NOMO-1 treated with DMSO at 0.1 percent for 48 hours (cell line): ENCODE results near the gene LRRC4C.
"Not testable (repeated sequence)": the region's sequence is repeated elsewhere in the genome, so short reads cannot be mapped to it uniquely, and the experiment has no call there.

Source experiments
- DNase-seq: peaks from one replicate; lab custom pipeline; 2025; ENCODE audit not compliant: unreplicated experiment; lab: John Stamatoyannopoulos, UW

LRRC4C gene

DNA sequence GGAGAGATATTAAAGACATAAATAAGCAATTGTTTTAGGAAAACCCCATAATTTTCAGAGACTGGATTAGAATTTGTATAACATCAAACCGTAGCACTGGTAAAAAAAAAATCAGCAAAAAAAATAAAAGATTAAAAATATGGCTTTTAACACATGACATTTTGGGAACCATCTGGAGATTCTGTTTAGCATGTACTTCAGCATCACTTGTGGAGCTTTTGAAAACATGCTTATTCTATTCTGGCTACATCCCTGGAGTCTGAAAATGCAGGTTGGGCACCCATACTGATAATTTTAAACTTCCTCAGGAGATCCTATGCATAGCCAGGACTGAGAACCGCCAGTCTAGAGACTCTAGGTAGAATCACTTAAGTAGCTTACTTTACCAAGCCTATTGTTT lies 1190.9 kb downstream of the LRRC4C start:
- DNase-seq = no peak

GRCh38 chr11:40255457-40255856 lies 1204.0 kb downstream of the LRRC4C start:
- no peak for DNase-seq

GRCh38 chr11:40253166-40253565 lies 1206.3 kb downstream of the LRRC4C start:
- DNase-seq = no peak

- DNase-seq = no peak
Observed at GRCh38 chr11:40252236-40252635, 1207.2 kb downstream of the LRRC4C start.

- no peak for DNase-seq
Observed at GRCh38 chr11:40246983-40247382, 1212.5 kb downstream of the LRRC4C start.

DNA sequence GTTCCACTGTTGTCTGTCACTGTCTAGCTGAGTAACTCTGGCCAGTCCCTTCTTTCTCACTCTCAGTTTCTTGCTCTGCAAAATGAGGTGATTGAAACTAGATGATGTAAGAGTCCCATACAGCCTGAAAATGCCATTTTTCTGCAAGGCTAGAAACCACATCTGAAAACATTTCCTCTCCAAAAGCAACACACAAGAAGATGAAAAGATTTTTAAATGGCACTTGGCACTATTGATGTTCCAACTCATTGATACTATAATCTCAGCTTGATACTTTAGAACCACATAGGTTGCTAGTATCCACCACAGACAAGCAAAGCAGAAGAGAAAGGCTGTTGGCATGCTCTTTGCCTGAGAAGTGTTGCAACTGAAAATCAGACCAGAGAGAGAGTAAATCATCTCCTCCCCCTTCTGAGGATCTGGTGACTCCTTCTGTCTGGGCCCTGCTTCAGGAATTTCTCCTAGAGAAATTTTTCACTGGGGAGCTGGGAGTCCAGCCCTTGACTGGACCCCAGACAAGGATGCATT lies 1217.9 kb downstream of the LRRC4C start:
- no peak for DNase-seq

- no peak for DNase-seq
Observed at GRCh38 chr11:40240284-40240683, 1219.2 kb downstream of the LRRC4C start.

- DNase-seq = no peak
Observed at GRCh38 chr11:40236526-40236925, 1222.9 kb downstream of the LRRC4C start.

DNA sequence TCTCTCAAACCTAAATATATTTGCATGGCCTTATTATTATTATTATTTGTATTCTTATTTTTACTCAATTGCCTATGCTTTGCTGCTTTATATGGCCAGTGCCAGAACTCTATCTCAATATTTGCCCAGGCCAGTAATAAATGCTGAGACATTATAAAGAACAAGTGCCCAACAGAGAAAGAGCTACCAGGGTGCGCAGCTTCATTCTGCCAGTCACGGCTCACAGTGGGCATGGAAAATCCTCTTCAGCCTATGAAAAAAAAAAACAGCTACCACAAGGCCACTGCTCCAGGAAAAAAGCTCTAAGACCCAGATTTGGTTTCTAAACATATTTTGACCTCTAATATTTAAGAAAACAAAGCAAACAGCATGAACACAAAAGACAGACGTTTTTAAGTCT lies 1223.6 kb downstream of the LRRC4C start:
- no peak for DNase-seq

DNA sequence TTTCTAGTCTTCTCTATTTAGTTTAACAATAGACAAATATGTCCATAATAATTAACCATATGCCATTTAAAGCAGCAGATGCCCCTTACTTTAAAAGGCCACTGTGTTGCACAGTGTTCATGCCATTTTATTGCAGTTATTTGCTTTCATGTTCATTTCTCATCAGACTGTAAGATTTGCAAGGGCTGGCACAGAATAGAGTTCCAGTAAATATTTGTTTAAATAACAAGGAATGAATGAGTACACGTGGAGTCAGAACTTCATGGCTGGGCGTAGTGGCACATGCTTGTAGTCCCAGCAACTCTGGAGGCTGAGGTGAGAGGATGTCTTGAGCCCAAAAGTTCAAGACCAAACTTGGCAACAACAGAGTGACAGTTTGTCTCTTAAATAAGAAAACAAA lies 1228.6 kb downstream of the LRRC4C start:
- no peak for DNase-seq

- DNase-seq = no peak
Observed at GRCh38 chr11:40228662-40229061, 1230.8 kb downstream of the LRRC4C start.

DNA sequence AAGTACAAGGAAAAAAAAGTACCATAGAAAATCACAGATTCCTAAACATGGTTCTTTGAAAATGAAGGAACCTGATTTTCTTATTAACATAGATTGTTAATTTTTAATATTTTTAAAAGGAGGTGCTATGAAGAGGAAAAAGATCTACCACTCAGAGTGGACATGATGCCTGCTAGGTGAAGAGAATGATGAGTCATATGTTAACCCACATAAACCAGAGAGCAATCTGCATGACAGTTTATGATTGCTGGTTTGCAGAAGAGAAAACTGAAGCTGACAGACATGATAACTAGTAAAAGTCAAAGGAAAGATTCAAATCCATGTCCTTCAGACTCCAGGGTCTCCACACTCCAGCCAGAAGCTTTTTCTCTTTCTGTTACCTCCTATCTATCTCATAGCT lies 1231.7 kb downstream of the LRRC4C start:
- no peak for DNase-seq

DNA sequence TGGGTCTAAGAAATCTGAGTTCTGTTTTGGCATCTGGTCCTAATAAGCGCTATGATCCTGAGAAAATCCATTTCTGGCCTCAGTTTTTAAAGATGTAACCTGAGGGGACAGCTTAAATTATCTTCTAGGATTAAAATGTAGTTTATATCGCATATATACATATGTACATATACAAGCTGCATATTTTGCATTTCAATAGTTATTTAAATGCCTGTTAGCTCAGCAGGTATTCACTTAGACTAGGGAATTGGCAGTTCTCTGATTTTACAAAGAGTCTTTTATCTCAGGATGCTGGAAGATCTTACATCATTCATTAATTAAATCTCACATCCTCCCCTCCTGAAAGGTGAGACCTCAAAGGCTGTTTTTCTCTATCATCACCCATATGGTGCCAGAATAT lies 1232.8 kb downstream of the LRRC4C start:
- no peak for DNase-seq

DNA sequence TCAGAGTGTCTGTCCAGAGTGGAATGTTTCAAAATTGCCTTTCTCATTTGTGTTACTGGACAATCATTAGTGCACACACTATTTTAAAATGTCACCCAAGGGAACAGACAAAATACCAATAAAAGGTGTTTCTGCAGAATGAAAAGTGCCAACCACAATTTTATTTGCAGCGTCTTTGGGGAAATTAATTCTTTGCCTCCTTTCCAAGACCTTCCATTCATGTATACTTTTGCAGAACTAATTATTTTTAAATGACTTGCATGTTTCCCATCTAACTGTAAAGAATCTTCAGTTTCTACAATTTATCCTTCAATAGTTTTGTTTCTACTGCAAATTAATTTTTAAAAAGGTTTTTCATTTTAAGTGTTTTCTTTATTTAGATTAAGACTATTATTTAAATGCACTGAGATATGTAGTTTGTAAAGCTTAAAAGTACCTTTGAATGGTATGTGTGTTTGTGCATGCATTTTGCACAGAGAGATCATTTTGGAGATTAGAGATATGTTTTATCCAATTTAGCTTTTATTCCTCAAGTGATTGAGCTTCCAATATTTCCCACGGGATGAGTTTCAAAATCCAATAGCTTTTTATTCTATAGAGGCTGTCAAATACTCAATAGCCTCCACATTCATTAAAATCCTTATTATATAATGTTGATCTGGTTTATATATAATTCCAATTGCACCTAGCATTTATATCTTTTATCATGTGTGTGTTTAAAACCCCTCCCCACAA lies 1235.7 kb downstream of the LRRC4C start:
- no peak for DNase-seq

GRCh38 chr11:40219401-40219800 lies 1240.1 kb downstream of the LRRC4C start:
- no peak for DNase-seq

- no peak for DNase-seq
Observed at GRCh38 chr11:40215556-40215955, 1243.9 kb downstream of the LRRC4C start.

- no peak for DNase-seq
Observed at GRCh38 chr11:40207416-40207815, 1252.0 kb downstream of the LRRC4C start.

GRCh38 chr11:40204228-40204627 lies 1255.2 kb downstream of the LRRC4C start:
- no peak for DNase-seq

- no peak for DNase-seq
Observed at GRCh38 chr11:40203606-40204005, 1255.8 kb downstream of the LRRC4C start.

GRCh38 chr11:40202589-40203270 lies 1256.7 kb downstream of the LRRC4C start:
- DNase-seq = no peak

- DNase-seq = not testable (repeated sequence)
Observed at GRCh38 chr11:40192590-40192989, 1266.9 kb downstream of the LRRC4C start.

GRCh38 chr11:40190294-40190693 lies 1269.2 kb downstream of the LRRC4C start:
- no peak for DNase-seq
